Retinal pigment epithelial cell (primary cell): Measurements from ENCODE around the gene DCXR.

ENCODE experiments used
- DNase-seq: peaks from one replicate; pipeline ENCODE4 v3.0.0-alpha.2; 2010; ENCODE audit warnings: low read depth
- H3K4me3 ChIP-seq: 2 replicates; pipeline ENCODE4 v1.5.1; 2011; ENCODE audit warnings: mild to moderate bottlenecking, low read length, control low read depth, moderate library complexity
- TF ChIP-seq, protein P1 (sequence below): conservative IDR thresholded peaks from 2 replicates; pipeline ENCODE4 v1.5.1; 2011; ENCODE audit warnings: low read depth, low read length, control low read depth, inconsistent platforms

DCXR gene

DNA sequence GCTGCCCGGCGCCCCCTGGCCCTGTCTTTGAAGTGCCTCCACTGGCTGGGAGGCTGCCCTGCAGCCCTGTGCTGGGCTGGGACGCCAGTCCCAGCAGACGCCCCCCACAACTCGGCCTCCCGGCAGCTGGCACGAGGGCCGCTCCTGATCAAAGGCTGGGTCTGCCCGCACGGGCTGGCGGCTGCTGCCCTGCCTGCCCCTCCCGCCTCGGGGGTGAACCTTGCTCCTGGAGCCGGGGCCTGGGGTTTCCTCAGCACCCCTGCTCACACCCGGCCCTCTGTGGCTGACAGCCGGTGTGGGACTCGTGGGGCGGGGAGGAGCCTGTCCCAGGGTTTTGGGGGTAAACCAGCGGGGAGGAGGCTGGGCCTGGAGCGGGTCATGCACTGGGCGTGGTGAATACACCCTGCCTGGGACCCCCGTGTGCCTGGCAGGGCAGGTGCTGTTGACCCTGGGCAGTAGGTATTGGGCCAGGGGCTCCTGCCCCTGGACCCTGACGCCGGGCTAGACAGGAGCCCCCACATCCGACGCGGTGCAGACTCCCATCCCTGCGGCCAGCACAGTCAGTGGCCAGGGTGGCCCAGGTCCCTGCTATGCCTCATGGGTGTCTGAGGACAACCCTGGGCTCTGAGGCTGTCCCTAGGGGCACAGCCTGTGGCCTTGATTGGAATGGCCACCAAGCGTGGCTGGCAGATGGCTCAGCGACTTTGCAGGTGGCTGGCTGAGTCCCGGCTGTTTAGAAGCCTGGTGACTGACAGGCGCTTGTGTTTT lies 36.5 kb downstream of the DCXR start:
- H3K4me3 ChIP-seq = no peak overlapping the region
- no peak for DNase-seq
- TF ChIP-seq, protein P1, sequence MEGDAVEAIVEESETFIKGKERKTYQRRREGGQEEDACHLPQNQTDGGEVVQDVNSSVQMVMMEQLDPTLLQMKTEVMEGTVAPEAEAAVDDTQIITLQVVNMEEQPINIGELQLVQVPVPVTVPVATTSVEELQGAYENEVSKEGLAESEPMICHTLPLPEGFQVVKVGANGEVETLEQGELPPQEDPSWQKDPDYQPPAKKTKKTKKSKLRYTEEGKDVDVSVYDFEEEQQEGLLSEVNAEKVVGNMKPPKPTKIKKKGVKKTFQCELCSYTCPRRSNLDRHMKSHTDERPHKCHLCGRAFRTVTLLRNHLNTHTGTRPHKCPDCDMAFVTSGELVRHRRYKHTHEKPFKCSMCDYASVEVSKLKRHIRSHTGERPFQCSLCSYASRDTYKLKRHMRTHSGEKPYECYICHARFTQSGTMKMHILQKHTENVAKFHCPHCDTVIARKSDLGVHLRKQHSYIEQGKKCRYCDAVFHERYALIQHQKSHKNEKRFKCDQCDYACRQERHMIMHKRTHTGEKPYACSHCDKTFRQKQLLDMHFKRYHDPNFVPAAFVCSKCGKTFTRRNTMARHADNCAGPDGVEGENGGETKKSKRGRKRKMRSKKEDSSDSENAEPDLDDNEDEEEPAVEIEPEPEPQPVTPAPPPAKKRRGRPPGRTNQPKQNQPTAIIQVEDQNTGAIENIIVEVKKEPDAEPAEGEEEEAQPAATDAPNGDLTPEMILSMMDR = no peak

DNA sequence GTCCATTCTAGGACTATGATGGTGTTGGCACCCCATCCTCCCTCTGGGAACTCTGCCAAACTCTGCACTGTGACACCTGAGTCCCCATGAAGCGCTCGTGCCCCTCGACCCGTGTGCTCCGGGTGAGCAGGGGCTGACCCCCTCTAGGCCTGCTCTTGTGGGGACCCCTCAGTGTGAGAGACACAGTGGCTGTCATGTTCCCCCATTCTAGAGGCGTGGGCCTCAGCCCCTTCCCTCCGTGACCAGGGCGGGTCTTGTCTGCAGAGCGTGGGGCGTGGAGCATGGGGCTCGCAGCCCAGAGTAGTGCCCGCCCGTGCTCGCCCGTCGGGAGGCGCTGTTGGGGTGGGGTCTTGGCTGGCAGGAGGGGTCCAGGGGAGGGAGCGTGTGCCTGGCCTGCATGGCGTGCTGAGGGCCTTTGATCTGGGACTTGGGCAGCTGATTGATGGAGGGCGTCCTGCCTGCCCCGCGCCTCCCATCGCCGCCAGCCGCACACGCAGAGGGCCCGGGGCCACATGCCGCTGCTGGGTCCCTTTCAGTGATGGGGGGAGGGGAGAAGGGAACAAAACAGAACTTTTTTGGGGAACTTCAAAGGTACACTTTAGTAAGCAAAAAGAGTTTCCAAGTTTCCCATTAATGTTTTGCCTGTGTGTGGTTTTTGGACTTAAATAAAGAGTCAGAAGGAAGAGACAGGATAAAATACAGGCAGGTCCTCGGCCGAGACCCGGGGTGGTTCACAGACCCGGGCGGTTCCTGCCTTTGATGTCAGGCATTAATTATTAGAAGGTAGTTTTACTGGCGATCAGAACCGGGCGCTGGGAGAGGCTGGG lies 37.3 kb downstream of the DCXR start:
- no peak for DNase-seq
- no peak overlapping the region for H3K4me3 ChIP-seq

DNA sequence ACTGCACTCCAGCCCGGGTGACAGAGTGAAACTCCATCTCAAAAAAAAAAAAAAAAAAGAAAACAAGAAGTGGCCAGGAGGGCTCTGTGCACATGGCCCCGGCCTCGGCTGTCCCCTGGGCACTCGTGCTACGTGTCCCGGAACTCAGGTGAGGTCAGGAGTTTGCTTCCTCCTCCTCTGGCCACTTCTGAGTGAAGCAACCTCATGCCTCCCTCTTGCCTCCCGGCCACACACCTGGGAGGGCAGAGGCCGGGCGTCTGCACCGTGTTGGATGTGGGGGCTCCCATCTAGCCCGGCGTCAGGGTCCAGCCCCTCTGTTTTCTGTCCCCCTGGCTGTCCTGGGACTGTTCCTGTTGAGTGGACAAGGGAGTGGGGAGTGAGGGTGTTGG lies 37.9 kb downstream of the DCXR start:
- no peak overlapping the region for H3K4me3 ChIP-seq
- no peak for DNase-seq

More for the DNA sequence above, 37.3 kb downstream of the DCXR start:
- TF ChIP-seq, protein P1 = no peak

DNA sequence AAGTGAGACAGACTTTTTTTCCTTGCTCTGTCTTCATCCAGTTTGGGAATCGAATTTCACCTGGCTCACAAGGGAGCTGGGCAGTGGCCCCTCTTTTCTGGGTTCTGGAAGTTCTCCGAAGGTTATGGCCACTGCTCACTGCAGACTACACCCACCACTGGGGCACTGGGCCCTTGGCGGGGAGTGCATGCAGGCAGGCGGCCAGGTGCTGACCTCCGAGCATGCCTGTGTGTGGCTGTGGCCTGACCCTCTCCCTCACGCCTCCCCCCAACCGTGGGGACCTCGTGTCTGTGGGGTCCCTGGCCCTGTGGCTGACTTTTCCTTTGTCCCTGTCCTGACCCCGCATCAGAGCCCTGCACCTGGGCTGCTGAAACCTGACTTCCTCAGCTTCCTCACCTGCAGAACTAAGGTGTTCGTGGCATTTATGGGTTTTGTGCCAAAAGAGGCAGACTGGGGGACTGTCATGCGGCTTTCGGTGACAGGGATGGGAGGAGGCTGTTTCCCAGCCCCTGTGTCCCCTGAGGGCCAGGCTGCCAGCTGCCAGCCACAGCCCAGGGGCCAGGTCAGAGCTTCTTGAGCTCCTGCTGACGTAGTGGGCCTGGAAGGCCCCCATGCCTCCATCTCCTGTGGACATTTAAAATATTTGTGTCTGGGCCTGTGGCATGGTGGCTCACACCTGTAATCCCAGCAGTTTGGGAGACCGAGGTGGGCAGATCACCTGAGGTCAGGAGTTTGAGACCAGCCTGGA lies 38.6 kb downstream of the DCXR start:
- TF ChIP-seq, protein P1 = no peak
- no peak overlapping the region for H3K4me3 ChIP-seq
- DNase-seq = no peak

More for the DNA sequence above, 37.9 kb downstream of the DCXR start:
- TF ChIP-seq, protein P1 = no peak

DNA sequence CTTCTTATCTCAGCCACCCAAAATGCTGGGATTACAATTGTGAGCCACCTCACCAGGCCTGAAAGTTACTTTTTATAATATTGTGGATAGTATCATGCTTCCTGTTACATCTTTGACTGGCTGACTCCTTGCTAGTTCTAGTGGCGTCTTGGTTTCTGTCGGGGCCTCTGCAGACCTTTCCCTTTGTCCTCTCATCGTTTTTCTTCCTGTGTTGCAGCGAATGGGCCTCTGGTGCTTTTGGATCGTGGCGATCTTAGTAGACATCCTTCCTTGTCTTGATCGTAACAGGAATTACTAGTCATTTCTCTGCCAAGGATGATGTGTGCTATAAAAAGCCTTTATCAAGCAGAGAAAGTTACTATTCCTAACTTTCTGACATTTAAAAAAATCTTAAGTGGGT lies 39.3 kb downstream of the DCXR start:
- no peak overlapping the region for H3K4me3 ChIP-seq
- TF ChIP-seq, protein P1 = no peak
- DNase-seq = no peak

DNA sequence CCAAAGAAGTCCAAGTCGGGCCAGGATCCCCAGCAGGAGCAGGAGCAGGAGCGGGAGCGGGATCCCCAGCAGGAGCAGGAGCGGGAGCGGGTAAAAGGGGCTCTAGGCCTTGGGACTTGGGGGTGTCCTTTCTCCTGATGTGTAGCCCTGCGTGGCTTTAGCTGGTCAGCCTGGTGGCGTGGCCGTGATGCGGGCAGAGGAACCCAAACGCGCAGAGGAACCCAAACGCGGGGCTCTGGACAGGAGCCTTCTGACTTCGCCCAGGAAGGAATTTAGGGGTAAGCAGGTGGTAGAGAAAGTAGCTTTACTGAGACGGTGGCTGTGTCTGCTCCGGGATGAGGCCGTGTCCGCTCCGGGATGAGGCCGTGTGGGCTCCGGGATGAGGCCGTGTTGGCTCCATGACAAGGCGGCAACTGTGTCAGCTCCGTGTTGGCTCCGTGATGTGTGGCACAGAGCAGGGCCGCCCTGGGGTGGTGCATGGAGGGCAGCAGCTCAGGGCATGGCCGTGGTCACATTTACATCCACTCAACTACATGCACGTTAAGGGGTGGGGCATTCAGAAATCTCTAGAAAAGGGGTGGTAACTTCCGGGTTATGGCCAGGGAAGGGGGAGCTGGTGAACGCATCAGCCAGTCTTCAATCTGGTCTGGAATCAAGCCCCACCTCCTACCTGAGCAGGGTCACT lies 40.6 kb downstream of the DCXR start:
- TF ChIP-seq, protein P1 = no peak
- H3K4me3 ChIP-seq = no peak overlapping the region
- DNase-seq = no peak
